Measurements from ENCODE around the gene IL17RE.

- TF ChIP-seq CTCF (conservative IDR thresholded peaks at IDR 0.05 in 1 of 2, IDR thresholded peaks at IDR 0.05 in 1 of 2; ENCODE audit: low read depth in 1 of 2, low read length in 2 of 2), result no peak
- no peak for TF ChIP-seq EZH2 (IDR thresholded peaks at IDR 0.05; ENCODE audit: low read length, missing control alignments)
Measured at GRCh38 chr3:9955611-9956352, 53.1 kb downstream of the IL17RE start.

Measured in fibroblast of lung (primary cell).